SIG-M5 treated with dmso at 0.1 percent for 504 hours (cell line): Measurements from ENCODE around the gene XPO6.
"Not testable (repeated sequence)": the region's sequence is repeated elsewhere in the genome, so short reads cannot be mapped to it uniquely, and the experiment has no call there.

Experiments
- DNase-seq: peaks from one replicate; lab custom pipeline; 2025; ENCODE audit not compliant: unreplicated experiment; lab: John Stamatoyannopoulos, UW

Gene XPO6

DNA sequence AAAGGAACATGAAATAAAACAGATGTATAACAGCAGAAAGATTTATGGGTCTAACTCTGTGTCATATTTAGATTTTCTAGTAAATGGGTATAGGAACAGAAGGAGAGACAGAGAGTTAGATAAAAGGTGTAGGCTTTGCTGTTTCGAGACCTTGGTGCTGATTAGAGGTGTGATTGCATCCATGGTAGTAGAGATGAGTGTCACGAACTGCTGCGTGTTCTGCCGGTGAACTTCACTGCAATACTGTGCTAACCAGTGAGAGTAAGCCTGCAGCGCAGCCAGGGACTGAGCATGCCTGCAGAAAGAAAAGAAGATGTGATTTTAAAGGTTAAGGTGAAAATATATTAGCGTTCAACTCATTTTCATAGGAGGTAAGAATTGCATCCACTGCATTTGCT lies 94.6 kb downstream of the XPO6 start:
- no peak for DNase-seq

DNA sequence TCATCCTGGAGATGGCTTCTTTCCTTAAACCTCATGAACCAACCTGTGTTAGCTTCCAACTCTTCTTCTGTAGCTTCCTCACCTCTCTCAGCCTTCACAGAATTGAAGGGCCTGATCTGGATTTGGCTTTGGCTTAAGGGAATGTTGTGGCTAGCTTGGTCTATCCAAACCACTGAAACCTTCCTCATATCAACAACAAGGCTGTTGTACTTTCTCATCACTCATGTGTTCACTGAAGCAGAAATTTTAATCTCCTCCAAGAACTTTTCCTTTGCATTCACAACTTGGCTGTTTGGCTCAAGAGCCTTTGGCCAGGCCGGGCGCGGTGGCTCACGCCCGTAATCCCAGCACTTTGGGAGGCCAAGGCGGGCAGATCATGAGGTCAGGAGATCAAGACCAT lies 95.9 kb downstream of the XPO6 start:
- DNase-seq, result not testable (repeated sequence)

DNA sequence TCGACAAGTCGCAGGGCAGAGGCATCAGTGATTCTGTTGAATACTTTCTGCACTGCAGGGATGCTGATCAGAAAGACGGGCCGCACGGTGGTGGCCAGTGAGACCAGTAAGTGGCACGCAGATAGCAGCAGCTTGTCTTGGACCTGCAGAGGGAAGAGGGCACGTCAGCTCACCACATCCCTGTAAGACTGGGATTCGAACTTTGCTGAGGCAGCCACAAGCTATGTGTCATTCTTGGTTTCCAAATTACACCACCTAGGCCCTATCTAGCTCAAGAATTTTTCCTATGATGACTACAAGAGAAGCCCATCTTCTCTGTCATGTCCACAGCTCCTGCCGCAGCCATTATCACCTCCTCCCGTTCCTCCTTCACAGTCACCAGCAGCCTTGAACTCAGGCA lies 98.9 kb downstream of the XPO6 start:
- no peak for DNase-seq

DNA sequence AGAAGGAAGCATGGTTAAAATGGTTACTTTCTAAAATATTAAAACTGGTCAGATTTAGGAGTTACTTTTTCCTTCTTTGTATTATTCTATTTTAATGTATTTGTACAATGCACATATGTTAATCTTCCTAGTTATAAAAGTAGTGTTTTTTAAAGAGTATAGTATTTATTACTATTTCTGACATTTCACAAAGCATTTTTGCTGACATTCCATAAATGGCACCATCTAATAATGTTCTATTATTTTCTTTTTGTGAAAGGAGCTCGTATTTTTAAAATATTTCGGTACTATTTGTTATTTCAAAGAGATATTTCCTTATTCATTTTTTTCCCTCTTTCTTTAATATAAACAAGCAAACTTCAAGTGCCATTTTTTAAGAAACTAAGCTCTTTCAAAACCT lies 100.8 kb downstream of the XPO6 start:
- DNase-seq, result no peak

DNA sequence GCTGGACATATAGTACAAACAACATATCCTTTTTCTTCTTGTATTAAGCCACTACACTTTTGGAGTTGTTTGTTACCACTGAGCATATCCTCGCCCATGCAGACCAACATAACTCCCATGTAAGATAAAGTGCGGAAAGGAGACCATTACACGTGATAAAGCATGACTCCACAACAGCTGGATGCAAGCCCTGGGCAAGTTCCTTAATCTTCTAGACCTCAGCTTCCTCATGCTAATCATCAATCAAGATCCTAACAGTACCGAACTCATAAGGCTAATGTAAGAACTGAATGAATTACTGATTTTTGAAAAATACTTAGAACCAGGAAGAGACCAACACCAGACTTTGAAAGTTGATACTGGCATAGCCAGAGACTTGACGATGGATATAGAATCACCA lies 101.3 kb downstream of the XPO6 start:
- peak; percentile 55 for DNase-seq

DNA sequence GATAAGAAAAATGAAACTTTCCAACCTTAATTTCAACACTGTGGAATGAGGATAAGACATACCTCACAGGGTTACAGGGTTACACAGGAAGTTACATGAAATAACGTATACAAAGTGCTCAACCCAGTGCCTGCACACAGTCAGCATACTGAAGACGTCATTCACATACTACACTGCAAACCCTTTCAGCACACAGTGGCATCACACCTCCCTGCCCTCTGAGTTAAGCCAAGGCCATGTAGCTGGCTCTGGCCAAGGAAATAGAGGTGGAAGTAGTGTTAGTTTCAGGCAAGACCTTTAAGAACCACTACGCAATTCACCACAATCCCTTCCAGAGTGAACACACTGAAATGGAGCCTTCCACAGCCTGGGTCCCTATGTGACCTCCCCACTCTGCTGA lies 101.7 kb downstream of the XPO6 start:
- no peak for DNase-seq

DNA sequence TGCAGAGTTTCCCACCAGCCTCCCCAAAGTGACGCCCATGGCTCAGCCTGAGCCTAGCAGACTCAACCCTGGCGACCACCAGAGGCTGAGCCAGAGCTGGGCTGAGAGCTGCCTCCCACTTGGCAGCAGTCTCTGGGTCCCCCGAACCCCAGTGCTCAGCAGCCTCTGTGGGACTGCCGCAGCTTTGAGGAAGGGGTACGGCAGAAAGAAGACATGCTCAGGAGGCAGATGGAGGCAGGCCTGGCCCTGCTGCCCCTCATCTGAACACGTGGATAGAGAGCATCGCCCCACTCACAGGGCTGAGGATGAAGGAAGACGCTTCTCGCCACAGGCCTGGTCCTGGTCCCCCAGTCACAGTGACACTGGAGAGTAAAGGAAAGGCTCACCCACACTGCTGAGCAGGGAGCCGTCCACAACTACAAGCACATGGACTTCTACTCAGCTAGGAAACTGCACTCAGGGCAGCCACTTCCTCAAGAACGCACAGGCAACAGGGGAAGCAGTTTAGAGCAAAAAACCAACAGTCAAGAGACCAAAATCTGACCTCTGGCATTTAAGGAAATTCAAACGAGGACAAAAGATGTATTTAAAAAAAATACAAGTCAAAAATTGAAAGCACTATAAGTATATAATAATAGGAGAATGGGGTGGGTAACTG lies 103.0 kb downstream of the XPO6 start:
- no peak for DNase-seq

DNA sequence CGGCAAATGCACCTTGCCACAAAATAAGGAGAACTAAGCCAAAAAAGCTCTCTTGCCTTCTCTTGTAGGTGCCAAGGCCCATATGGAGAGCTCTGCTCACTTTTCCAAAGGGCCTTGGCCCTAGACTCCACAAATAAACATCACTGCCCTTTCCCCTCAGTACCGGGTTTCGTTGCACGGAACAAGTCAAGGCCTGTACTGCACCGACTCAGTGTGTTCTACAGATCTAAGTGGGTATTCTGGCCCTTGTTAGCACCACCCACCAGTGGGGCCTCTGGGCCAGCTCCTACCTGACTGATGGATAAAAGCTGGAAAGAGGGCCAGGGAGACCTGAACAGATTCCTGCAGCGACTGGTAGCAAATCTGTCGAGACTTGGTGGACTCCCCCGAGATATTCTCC lies 104.5 kb downstream of the XPO6 start:
- DNase-seq, result no peak

DNA sequence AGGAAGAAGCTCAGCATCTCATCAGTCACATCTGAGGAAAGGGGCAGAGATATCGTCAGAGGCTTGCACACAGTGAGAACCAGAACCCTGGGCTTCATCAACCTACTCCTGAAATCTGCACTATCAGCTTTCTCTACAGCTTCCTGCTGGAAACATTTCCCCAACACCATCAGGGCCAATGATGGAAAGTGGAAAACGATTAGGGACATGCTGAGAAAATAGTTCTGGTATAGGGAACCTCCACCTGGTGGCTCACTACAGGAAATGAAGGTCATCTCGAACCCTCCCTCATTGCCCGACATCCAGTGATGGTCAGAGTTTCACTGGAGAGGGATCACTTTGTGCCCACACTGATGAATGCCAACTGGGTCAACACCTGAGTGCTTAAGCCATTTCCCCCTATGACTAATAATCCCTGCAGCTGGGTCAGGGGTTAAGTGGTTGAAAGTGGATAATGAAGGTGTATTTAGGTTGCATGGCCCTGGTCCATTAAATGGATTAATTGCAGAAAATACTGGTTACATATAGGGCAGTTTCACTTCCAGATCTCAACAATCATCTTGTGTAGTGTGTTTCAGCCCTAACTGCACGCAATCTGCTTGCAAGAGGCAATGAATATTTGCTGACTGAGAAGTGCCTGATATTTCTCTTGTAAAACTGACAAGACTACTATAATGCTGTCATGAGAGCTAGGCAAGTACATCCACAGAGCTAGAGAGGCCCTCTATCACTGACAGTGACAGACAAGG lies 105.1 kb downstream of the XPO6 start:
- no peak for DNase-seq

DNA sequence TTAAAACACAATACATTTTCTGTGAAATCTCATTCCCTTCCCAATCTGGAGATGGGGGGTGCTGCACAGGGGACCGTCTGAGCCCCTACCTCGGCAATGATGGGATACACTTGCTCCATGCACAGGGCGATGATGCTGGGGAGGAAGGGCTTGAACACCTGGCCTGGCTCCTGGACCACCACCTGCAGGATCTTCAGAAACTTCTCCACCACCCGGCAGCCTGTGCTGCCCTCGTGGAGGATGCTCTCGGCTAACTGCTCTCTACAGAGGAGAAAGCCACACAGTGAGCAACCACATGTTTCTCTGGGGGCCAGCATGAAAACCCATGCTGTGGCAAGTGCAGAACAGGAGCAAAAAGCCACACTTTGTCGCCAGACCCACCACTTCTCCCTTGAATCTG lies 105.8 kb downstream of the XPO6 start:
- no peak for DNase-seq

DNA sequence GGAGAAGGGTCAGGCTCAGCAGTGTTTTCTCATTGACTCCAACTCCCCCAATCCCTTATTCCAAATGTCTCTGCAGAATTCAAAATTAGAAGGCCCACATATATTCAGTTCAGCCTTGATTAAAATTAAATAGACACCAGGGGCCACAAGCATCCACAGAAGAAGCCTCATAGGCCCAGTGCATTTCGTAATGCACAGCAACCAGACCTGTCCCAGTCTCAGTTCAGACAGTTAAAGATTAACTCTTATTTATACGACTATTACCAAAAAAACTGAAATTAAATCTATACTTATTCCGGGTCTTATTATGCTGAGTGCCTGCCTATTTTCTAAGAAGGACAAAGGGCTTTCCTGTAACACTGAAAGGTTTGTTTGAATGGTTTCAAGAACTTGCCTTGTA lies 106.5 kb downstream of the XPO6 start:
- DNase-seq, result no peak

DNA sequence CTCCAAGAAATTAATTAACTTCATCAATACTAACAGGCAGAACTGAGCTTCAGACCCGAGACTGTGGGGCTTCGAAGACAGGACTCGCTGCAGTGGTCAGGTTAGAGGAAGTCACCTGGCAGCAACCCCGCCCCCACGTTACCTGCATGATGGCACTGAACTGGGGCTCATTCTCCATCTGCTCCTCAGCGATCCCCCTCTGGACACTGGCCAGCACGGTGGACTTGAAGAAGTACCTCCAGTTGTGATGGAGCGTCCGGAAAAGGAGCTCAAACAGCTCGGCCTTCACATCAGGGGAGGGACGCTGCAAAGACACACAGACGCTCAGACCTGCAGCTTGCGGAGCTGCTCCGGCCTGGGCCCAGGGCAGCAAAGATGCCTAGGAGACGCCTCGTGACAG lies 107.4 kb downstream of the XPO6 start:
- DNase-seq, result no peak

DNA sequence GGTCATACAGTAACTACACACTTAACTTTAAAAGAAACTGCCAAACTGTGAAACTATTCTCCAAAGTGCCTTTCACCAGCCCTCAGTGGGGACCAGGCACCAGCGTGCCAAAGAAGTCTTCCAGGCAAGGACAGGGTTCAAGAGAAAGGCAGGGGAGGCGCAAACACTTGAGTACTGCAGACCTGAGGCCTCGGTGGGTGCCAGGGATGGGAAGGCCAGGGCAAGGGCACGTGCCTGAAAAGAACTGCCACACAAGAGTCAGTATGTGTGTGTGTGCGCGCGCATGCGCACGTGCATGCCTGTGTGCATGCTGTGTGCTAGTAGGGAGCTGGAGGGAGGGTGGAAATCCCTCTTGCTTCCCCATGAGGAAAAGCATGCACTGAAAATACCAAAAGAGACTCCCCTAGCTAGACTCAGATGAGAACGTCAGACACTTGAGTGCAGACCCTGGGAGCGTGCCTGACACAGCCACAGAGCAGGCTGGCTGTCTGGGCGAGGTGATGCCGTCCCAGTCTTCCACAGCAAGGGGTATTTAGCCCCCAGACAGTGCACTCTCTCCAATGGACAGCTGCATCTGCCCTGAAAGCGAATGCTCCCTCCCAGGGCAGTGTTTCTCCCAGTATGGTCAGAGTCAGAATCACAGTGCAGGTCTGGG lies 108.1 kb downstream of the XPO6 start:
- DNase-seq, result no peak

DNA sequence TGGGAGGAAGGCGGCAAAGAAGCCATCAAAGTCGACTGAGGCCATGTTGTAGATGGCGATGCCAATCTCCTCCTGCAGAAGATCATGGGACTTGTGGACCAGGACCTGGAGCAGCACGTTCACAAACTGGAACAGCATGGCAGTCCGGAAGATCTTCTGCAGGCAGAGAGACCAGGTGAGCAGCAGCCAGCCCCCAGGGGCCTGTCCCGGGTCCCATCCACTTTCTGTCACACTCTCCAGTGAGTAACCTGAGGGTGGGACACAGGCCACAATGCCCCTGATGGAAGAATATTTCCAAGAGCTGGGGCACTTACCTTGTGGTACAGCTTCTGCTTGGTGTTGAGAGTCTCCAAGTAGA lies 110.3 kb downstream of the XPO6 start:
- no peak for DNase-seq

DNA sequence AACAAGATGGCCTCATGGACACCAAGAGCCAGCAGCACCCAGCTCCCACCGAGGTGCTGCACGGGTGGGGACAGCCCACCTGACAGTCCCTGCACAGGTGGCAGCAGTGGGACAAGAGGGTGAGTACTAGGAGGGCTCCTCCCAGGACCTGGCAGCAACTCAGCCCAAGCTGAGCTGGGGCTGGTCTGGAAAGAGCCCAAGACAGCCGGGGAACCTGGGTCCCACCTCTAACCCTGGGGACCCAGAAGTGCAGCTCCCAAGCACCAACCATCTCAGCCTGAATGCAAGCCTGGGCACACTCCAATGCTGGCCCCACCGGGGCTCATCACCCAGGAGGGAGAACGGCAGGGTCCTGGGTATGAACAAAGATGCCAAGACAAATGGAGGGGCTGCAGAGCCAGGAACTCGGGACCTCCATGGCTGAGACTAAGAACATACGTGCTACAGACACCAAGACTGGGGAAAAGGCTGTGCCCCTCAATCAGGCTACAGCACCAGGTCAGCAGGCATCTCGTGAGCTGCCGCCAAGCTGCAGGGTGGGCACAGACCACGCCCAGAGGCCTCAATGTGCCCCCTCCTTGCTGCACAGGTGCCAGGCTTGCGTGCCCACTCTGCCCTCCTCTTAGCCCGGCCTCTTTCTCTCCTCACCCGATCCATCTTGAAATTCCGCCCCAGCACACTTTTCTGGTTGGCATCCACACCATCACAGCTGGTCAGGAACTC lies 110.8 kb downstream of the XPO6 start:
- no peak for DNase-seq

DNA sequence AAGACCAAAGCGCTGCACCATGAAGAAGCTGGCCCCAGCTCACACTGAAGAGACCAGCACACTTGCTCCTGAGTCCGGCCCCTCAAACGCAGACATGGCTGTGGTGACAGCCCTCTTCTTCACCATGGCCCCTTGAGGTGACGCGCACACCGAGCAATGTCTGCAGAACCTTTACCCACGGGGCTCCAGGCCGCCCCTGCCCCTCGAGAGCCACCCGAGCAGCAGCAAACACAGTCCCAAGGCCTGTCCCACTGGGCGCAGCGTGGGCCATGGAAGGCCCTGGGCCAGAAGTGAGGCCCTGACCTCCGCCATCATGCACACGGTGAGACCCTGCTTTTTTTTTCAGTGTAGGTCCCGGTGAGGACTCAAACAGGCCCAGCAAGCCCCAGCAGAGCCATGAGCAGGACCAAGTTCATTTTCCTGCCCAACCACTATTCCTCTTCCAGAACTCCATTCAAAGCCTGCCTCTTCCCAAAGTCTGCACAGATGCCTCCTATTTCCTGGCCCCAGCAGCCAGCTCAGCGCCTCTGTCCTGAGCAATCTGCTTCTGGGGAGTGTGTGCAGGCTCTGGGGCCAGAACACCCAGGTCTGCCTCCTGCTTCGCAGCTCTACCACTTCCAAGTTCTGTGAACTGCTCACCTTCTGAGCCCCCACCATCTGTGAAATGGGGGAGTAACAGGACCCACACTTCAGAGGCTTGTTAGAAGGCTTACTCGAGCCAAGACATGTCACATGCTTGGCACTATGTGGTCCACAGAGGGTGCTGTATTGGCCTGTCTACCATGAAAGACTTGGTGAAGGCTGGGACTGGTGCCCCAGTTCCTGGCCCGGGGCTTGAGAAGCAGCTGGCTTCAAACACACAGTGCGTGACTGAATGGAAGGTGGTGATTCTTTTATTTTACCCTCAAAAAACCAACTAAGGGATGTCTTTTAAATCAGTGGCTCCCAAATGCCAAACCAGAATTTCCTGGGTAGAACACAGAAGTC lies 112.5 kb downstream of the XPO6 start:
- no peak for DNase-seq

DNA sequence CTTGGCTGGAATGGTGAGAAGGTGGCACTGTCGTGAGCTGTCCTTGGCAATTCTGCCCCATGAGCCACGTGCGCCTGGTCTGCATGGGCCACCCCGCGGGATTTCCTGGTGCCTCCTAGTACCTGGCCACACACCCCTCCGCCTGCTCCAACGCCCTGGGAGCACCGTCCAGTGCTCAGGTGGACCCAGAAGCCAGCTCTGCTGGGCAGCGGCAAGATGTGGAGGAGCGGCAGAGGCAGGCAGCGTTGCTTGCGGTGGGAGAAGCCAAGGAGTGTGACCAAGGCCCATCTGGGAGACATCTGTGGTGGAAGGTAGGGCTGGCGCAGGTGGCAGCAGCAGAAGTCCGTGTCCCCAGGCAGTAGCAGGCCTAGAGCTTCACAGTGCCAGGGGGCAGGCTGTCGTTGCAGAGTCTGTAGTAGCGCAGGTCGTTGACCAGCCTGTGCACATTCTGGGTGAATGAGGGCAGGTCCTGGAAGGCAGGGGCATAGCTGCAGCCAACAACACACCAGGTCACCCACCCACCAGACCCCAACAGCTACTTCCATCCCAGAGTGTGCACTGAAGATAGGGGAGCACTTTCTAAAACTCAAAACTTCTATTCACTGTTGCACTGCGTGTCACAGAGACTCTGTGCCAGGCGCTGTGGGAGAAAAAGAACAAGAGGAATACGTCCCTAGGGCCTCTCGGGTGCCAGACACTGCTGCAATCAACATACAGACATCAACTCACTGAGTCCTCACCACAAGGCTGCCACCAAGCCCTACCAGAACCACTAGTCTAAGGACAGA lies 113.4 kb downstream of the XPO6 start:
- DNase-seq, result no peak

DNA sequence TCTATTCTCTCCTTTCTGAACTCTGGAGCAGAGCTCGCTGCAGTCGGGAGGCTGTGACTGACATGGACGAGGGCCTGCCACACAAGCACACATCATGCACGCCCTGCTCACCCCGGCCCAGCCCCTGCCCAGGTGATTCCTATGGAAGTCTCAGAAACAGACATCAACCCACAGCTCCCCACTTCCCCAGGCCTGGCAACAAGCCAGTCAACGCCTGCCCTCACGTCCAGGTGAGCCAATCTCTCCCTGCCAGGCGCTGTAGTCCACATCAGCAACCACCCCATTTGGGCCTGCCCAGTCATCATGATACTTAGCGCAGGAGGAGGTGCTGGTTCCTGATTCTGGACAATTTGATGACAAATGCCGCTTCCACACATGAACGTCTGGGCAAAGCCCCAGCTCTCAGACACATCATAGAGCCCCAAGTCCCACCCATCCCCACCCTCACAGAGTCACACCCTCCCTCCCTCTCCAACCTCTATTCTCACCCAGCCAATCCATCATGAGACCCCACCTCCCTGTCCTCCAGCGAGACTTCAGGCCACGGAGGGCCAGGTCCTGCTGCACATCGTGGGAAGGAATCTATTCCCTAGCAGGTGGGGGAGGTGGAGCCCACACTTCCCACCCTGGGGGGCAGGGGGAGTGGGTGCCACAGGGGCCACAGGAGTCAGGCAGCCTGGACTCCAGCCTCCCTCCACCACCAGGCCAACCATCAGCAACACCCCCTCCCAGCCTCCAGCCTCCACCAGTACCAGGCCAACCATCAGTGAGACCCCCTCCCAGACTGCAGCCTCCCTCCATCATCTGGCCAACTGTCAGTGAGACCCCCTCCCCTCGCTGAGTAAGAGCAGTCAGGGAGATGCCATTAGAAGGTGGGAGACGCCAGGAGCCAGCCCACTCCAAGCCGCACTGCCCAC lies 114.5 kb downstream of the XPO6 start:
- no peak for DNase-seq

DNA sequence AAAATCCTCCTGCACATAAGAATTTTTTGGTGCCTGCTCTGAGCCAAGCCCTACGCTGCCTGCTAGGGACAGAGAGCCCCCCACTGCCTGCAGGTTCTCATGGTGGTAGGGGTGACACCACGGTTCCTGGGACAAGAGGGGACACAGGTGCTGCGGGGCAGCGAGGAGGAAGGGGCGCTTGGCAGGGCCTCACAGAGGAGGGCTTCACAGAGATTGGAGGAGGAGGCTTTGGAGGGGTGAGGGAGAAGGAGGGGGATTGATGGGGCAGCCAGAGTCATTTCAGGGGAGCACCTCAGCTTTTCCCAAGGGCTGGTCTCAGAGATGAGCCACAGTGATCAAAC lies 118.4 kb downstream of the XPO6 start:
- no peak for DNase-seq
